PC-3 (cell line): ENCODE measurements around the gene CREG2.

ENCODE experiments used
- CTCF ChIP-seq: fragments of 300-600 bp; sonication (generic); conservative IDR thresholded peaks from 2 replicates; pipeline ENCODE4 v1.5.1; 2017; ENCODE audit warnings: antibody characterized with exemption, low read depth, mild to moderate bottlenecking, low read length
- EZH2 ChIP-seq: fragments of 300-600 bp; sonication (generic); IDR thresholded peaks from one replicate; pipeline ENCODE4 v1.6.1; 2017; ENCODE audit warnings: antibody characterized with exemption, mild to moderate bottlenecking, low read length; ENCODE audit not compliant: unreplicated experiment
- EZH2phosphoT487 ChIP-seq: fragments of 300-600 bp; sonication (generic); IDR thresholded peaks from 2 replicates; pipeline ENCODE4 v1.6.1; 2018; ENCODE audit warnings: mild to moderate bottlenecking, antibody characterized with exemption, low read length, borderline replicate concordance

DNA sequence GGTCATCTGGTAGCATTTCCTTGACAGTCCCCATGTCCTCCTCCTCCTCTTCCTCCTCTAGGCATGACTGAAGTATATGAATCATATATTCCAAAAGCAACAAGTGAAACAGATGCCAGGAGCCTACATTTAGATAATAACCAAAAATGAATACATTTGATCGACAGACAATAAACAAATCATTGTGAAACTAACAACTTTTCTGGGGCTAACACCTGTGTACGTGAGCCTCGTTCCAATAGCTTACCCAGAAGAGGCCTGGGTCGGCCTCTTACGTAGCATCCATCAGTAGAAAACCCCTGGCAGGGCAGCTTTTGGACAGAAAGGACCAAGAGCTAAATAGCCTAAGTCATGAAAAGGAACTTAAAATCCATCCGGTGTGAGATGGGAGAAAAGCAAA, 15.3 kb upstream of the CREG2 start:
- no peak for TF ChIP-seq CTCF
- no peak for TF ChIP-seq EZH2
- TF ChIP-seq EZH2phosphoT487, result no peak
